Activated gamma-delta T cell treated with Interleukin-2 at 50 U/mL for 16 hours (primary cell): ENCODE results near the gene B4GALT6.

Experiments used
- DNase-seq: peaks from one replicate; pipeline ENCODE4 v3.0.0-alpha.2; 2020

Gene B4GALT6

DNA sequence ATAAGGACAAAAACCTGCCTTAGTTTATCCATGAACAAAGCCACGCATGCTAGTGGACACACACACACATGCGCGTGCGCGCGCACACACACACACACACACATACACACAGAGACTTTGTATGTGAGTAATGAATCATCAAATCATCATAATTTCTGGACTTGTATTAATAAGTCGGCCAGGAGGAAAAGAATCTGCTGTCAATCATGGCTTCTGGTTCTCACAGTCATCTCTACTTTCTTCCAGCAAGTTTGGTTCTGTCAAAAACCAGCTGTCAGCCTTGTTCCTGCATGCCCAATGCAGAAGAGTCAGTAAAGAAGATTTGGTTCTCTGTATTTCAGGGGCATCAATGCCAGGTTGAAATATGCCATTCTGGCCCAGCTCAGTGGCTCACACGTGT is 93.8 kb downstream of the B4GALT6 start:
- no peak for DNase-seq

DNA sequence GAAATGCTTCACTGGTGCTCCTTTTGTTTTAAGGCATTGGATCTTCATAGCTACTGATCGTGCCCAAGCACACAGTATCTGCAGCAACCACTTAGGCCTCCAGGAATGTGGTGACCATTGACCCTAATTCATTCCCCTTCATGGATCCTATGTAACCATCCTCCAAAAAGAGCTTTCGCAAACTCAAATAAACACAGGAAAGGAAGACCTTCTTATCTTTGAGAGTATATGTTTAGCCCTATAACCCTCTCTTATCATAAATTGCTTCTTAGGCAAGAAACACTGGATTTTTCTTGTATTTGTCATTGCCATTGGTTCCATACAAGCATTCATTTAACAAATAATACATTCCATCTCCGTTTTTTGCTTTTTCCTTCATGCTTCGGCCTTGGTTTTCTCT is 96.9 kb downstream of the B4GALT6 start:
- no peak for DNase-seq

DNA sequence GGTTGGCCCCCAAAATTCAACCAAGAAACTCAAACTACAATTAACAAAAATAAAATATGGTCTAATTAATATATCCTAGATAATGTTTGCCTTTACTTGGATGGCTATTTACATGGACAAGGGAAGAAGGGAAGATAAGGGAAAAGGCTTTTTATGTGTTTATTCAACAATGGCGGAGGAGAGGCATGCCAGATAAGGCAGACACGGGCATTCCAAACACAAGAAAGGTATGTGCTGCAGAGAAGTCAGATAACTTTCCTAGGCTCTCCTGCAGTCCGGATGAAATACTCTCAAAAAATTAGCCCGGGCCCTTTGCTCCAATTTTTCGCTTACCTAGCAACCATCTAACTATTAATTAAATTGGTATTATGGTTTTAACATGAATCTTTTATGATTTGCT is 97.8 kb downstream of the B4GALT6 start:
- DNase-seq, result no peak

DNA sequence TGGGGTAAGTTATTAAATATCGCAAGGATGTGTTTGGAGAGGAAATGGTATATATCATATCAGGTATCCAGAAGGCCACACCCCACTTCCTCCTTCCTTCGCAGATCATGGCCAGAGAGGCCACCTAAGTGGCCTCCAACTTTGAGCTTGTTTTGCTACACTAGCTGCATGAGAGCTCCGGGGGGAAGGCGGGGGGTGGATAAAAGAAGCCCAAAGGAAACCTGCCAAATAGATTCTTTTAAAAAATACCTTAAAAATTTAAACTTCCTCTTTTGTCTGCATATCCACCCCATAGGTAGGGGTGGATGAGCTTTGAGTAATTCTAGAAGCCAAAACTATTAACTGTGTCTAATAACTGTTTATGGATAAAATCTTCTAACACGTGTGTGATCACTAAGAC is 98.4 kb downstream of the B4GALT6 start:
- no peak for DNase-seq

DNA sequence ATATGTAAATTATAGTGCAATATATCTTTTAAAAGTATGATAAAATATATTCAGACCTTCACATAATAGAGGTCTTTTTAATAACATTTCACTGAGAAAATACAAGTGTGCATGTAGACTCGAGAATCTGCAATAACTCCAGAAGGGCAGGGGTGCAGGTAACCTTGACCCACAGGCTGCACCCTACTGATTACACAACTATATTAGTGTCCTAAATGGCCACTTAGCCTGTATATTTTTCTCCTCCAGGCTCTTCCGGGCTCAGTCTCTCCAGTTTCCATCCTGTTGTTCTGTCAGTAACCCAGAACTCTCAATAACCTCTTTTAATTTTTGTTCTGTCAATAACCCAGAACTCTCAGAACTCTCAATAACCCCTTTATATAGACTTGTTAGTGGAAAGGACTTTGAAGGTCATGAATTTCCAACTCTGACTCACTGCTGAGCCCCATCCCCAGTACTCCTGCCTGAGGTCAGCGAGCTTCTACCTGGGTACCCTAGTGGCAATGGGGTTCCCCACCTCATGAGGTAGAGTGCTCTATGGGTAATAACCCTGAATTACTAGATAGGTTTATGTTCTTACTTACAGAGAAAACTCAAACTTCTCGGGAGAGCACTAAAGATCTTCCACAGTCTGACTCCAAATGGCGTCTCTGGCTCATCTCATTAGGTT is 101.1 kb downstream of the B4GALT6 start:
- DNase-seq, result no peak

DNA sequence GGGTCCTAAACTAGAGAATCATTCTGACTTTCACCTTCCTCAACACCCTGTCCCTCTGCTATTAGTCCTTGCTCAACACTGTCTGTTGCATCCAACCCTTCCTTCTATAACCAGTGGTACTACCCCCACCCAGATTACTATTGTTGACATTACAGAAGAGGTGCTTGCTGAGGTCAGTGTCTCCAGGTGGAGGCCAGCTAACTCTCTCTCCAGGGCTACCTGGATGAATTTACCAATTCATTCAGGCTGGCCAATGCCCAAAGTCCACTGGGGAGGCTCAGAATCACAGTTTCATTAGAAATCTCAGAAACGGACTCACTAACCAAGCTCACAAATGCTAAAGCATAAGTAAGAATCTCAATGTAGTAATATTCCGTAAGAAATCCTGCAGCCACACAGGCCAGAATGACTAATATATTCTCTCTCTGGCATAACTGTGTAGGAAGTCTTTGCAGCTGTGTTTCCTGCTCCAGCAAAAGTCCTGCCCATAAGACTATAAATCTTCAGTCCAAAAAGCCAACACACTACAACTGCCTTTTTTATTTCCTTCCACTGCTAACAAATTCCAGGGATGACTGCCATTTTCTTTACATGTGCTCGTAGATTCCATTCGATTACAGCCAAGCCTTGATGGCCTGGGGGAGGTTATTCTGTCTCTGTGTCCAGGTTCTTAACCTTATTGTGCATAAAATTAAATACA is 102.7 kb downstream of the B4GALT6 start:
- no peak for DNase-seq

DNA sequence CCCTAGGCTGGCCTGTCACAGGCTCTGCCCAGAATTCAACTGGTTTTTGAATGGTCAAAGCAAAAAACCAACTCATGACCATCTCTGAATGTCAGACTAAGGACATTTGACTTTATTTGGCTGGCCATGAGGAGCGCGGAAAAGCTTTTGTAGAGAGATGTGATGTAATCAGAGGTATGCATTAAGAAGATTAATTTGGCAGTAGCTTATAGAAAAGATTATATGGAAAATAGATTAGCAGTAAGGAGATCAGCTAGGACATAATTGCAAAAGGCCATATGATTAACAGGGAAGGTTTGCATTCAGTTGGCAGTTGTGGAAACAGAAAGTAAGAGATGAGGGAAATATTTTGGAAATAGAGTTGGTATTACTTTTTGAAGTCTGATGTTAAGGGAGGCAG is 105.0 kb downstream of the B4GALT6 start:
- no peak for DNase-seq

DNA sequence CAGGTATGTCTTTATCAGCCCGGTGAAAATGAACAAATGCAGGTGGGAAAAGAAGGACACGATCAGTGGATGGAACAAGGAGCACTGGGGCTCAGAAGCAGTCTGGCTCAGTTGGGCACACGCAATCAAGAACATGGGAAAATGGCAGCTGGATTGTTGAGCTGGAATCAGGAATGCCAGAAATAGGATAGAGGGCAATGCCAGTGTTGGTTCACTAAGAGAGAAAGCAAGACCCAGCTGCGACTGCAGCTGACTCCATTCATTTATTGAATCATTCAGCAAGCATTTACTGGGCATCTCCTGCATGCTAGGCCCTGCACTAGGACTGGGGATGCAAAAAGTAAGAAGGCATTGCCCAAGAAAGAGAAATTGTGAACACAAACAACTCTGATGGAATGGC is 106.3 kb downstream of the B4GALT6 start:
- DNase-seq, result no peak

DNA sequence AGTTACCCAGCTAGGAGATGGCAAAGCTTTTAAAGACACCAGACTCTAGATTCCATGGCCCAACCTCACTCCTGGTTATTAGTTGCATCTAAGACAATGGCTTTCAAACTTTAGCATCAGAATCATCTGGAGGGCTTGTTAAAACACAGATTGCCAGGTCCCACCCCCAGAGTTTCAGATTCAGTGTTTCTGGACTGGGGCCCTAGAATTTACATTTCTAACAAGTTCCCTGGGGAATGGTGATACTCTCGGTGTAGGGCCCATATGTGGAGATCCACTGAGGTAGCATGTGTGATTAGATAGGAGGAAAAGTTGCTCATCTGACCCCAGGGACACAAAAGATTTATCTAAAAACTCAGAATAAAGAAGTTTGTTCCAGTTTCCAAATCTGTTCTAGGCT is 107.2 kb downstream of the B4GALT6 start:
- DNase-seq, result no peak

DNA sequence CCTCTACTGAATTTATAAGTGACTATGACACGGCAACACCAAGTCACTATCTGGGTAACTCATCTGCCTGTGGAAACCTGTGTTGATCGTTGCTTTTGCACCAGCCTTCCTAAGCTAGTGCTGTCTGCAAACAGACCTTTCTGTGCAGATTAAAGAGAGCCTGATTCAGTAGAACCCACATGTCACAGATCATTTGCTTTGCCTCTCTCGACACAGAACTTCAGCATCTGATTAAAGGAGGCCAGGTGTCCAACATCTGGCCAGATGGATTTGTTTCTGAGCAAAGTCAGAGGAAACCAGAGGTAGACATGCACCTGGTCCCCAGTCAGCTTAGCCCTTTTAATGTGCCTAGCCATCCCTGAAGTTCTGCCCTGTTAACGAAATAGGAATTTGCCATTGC is 107.7 kb downstream of the B4GALT6 start:
- no peak for DNase-seq

DNA sequence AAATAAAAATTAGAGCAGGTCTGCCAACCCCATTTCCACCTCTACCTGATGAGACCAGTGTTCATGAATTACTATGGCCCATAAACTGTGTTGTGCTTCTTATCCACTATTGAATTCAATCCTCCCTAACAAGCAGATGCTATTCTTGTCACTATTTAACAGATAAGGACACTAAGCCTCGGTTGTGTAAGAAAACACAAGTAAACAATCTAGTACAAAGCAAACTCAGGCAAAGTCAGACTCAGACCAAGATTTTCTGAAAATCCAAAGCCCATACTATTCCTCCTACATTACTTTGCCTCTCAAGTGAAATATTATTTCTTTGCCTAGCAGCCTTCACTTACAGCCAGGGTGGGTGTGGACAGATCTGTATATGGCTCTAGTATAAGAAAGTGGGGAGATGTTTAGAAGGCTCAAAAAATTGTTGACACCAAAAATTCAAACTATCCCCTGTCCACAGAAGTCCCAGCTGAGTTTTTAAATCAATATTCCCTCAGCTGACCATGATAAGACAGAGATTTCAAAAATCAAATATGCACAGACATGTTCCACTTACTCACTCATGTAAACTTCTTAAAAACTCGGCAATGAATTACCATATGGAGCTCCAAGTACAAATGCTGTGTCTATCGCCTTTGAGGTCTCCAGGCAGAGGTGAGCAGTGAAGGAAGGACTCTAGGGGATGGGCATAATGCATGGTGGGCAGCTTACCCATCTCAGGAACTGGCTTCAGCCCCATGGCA is 108.7 kb downstream of the B4GALT6 start:
- no peak for DNase-seq

DNA sequence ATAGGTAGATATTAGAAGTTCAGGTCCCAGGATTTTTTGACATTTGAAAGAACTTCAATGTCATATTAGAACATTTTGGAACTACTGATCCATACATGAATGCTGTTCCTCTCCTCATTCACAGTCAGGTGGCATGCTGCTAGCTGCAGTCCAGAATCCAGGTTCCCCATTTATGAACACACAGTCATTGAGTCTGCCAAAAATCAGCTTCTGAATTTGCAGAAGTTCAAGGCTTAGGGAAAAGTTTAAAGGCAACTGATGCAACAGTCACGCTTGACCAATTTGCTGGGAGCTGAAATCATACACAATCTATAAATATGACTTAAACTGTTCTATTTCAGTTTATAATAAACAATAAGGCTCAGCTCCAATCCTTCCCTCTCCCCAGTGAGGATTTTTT is 110.0 kb downstream of the B4GALT6 start:
- no peak for DNase-seq
